Spleen (tissue), 7 donors: ENCODE measurements around the gene PTPN14.

Experiments
- CTCF ChIP-seq, 11 experiments: fragments of 200-600 bp in 7 of 11; fragments of 450-650 bp in 4 of 11; sonication (generic) in 4 of 11; IDR thresholded peaks in 8 of 11; conservative IDR thresholded peaks in 3 of 11; 1 replicate in 7 of 11; 2 replicates in 4 of 11; pipeline versions ENCODE4 v1.4.0 to v1.8.0; 2016 to 2021; ENCODE audit warnings: antibody characterized with exemption in 11 of 11, inconsistent platforms in 4 of 11, mild to moderate bottlenecking in 1 of 11
- POLR2A ChIP-seq, 3 donors: fragments of 450-650 bp; IDR thresholded peaks; one replicate each; pipeline ENCODE4 v1.5.1; 2017; ENCODE audit warnings: antibody characterized with exemption in 3 of 3, mild to moderate bottlenecking in 1 of 3
- donor health status: DM: no; HTN: no; CAD: no; lungs with moderate emphysema.
- donor health status: DM: no; HTN: no; CAD: no.
- donor health status: DM: no; HTN: no; CAD: no.

GRCh38 chr1:214459895-214460294, 91.5 kb downstream of the PTPN14 start:
- no peak for TF ChIP-seq CTCF (IDR thresholded peaks at IDR 0.05 in 8 of 11, conservative IDR thresholded peaks at IDR 0.05 in 3 of 11)
- TF ChIP-seq POLR2A (IDR thresholded peaks at IDR 0.05), result no peak
